VCaP (cell line): ENCODE data around the gene SLC35B3.

ENCODE experiments used
- H3K27ac ChIP-seq: fragments of 450-650 bp; 2 replicates; pipeline ENCODE4 v1.5.1; 2017
- TF ChIP-seq, protein P1 (sequence below): fragments of 450-650 bp; conservative IDR thresholded peaks from 2 replicates; pipeline ENCODE4 v1.5.1; 2017; ENCODE audit warnings: mild to moderate bottlenecking, moderate library complexity

Gene SLC35B3

GRCh38 chr6:8383584-8383983, 51.8 kb downstream of the SLC35B3 start:
- TF ChIP-seq, protein P1, sequence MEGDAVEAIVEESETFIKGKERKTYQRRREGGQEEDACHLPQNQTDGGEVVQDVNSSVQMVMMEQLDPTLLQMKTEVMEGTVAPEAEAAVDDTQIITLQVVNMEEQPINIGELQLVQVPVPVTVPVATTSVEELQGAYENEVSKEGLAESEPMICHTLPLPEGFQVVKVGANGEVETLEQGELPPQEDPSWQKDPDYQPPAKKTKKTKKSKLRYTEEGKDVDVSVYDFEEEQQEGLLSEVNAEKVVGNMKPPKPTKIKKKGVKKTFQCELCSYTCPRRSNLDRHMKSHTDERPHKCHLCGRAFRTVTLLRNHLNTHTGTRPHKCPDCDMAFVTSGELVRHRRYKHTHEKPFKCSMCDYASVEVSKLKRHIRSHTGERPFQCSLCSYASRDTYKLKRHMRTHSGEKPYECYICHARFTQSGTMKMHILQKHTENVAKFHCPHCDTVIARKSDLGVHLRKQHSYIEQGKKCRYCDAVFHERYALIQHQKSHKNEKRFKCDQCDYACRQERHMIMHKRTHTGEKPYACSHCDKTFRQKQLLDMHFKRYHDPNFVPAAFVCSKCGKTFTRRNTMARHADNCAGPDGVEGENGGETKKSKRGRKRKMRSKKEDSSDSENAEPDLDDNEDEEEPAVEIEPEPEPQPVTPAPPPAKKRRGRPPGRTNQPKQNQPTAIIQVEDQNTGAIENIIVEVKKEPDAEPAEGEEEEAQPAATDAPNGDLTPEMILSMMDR = no peak
- H3K27ac ChIP-seq = no peak overlapping the region

GRCh38 chr6:8382434-8382833, 52.9 kb downstream of the SLC35B3 start:
- TF ChIP-seq, protein P1 = no peak
- H3K27ac ChIP-seq = no peak overlapping the region

GRCh38 chr6:8375916-8376315, 59.4 kb downstream of the SLC35B3 start:
- TF ChIP-seq, protein P1 = no peak
- H3K27ac ChIP-seq = no peak overlapping the region
